ENCODE measurements around the gene CCR7. TPM values are rescaled to one million over a fixed set of nuclear protein-coding genes. Genes with fewer than 3 reads are reported as not detected.

The CCR7 gene
- total RNA-seq (2014; rRNA removed; shearing (Covaris generic)) = not detected in 2 replicates
- polyA plus RNA-seq (2015; cell fraction: cytosol; rRNA removed) = 0.12 TPM in 1 of 2 replicates, not detected in the other
- not detected in 2 replicates for polyA plus RNA-seq (2015; cell fraction: nucleus; rRNA removed)

GRCh38 chr17:40564883-40565768 lies at the start of gene CCR7:
Gene CCR7 (minus strand): TSS chr17:40565472. CDS start chr17:40565409, 63 bp downstream.
- no peak for DNase-seq (ENCODE audit: low read depth, low spot score)
- in situ Hi-C loops (cut with HindIII; ENCODE audit: low pct_unique_long_range_greater_than_20kb, low sequenced_read_pairs) = no loop called here

- in situ Hi-C loops (cut with HindIII; ENCODE audit: low pct_unique_long_range_greater_than_20kb, low sequenced_read_pairs) = no loop called here
- no peak for DNase-seq (ENCODE audit: low read depth, low spot score)
Observed at GRCh38 chr17:40614431-40615067, 49.3 kb upstream of the CCR7 start.

- DNase-seq (ENCODE audit: low read depth, low spot score) = no peak
- in situ Hi-C loops (cut with HindIII; ENCODE audit: low pct_unique_long_range_greater_than_20kb, low sequenced_read_pairs) = no loop called here
Observed at GRCh38 chr17:40613467-40614154, 48.3 kb upstream of the CCR7 start.

- DNase-seq (ENCODE audit: low read depth, low spot score) = no peak
- in situ Hi-C loops (cut with HindIII; ENCODE audit: low pct_unique_long_range_greater_than_20kb, low sequenced_read_pairs) = no loop called here
Observed at GRCh38 chr17:40612599-40613244, 47.5 kb upstream of the CCR7 start.

- in situ Hi-C loops (cut with HindIII; ENCODE audit: low pct_unique_long_range_greater_than_20kb, low sequenced_read_pairs) = no loop called here
- no peak for DNase-seq (ENCODE audit: low read depth, low spot score)
Observed at GRCh38 chr17:40611840-40612474, 46.7 kb upstream of the CCR7 start.

- in situ Hi-C loops (cut with HindIII; ENCODE audit: low pct_unique_long_range_greater_than_20kb, low sequenced_read_pairs) = no loop called here
- DNase-seq (ENCODE audit: low read depth, low spot score) = no peak
Observed at GRCh38 chr17:40610359-40610758, 45.1 kb upstream of the CCR7 start.

GRCh38 chr17:40608061-40608581 lies 42.8 kb upstream of the CCR7 start:
- DNase-seq (ENCODE audit: low read depth, low spot score) = no peak
- in situ Hi-C loops (cut with HindIII; ENCODE audit: low pct_unique_long_range_greater_than_20kb, low sequenced_read_pairs) = no loop called here

GRCh38 chr17:40607641-40608040 lies 42.4 kb upstream of the CCR7 start:
- in situ Hi-C loops (cut with HindIII; ENCODE audit: low pct_unique_long_range_greater_than_20kb, low sequenced_read_pairs) = no loop called here
- DNase-seq (ENCODE audit: low read depth, low spot score) = no peak

GRCh38 chr17:40606548-40607353 lies 41.5 kb upstream of the CCR7 start:
- in situ Hi-C loops (cut with HindIII; ENCODE audit: low pct_unique_long_range_greater_than_20kb, low sequenced_read_pairs) = no loop called here
- DNase-seq (ENCODE audit: low read depth, low spot score) = no peak

- DNase-seq (ENCODE audit: low read depth, low spot score) = no peak
- in situ Hi-C loops (cut with HindIII; ENCODE audit: low pct_unique_long_range_greater_than_20kb, low sequenced_read_pairs) = no loop called here
Observed at GRCh38 chr17:40605306-40605705, 40.0 kb upstream of the CCR7 start.

- in situ Hi-C loops (cut with HindIII; ENCODE audit: low pct_unique_long_range_greater_than_20kb, low sequenced_read_pairs) = no loop called here
- DNase-seq (ENCODE audit: low read depth, low spot score) = no peak
Observed at GRCh38 chr17:40604327-40605080, 39.2 kb upstream of the CCR7 start.

GRCh38 chr17:40602445-40603443 lies 37.5 kb upstream of the CCR7 start:
- in situ Hi-C loops (cut with HindIII; ENCODE audit: low pct_unique_long_range_greater_than_20kb, low sequenced_read_pairs) = no loop called here
- no peak for DNase-seq (ENCODE audit: low read depth, low spot score)

- DNase-seq (ENCODE audit: low read depth, low spot score) = no peak
- in situ Hi-C loops (cut with HindIII; ENCODE audit: low pct_unique_long_range_greater_than_20kb, low sequenced_read_pairs) = no loop called here
Observed at GRCh38 chr17:40600486-40601046, 35.3 kb upstream of the CCR7 start.

GRCh38 chr17:40599468-40599763 lies 34.1 kb upstream of the CCR7 start:
- DNase-seq (ENCODE audit: low read depth, low spot score) = no peak
- in situ Hi-C loops (cut with HindIII; ENCODE audit: low pct_unique_long_range_greater_than_20kb, low sequenced_read_pairs) = no loop called here

Measured in SK-MEL-5 (cell line).